GM12874 (cell line): Measurements from ENCODE around the gene VPS26A.

ENCODE experiments used
- TF ChIP-seq, protein P1 (sequence below): IDR thresholded peaks from 2 replicates; pipeline ENCODE4 v1.5.1; 2011; ENCODE audit warnings: low read depth, mild to moderate bottlenecking, control low read depth, low read length, moderate library complexity; ENCODE audit not compliant: insufficient read depth

Gene VPS26A

DNA sequence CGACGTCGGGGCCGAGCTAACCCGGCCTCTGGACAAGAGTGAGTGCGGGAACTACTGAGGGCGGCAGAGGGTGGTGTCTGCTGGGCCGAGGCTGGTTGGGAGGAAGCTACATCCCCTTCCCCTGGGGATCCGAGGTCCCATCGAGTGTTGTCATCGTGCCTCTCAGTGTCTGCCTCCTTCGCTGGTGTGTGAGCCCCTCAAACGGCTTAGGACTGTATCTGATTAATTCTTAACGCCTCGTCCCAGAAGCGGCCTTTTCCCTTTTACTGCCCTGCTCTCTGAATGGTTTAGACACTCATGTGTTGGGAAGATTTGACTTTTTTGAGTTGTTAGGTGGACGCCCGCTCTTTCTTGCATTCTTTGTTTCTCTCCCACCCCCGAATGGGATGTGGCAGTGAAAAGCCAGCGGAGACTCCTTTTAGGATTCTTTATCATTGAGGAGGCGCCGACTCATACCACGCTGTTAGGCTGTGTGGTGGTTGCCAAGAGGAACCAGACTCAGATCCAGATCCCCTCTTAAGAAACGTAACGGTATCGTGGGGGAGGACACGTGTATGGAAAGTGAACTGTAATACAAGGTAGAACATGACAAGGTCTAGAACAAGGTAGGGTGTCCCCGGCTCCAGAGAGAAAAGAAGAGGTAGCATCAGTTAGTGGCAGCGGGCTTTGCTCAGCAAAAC lies 56.7 kb downstream of the VPS26A start:
- TF ChIP-seq, protein P1, sequence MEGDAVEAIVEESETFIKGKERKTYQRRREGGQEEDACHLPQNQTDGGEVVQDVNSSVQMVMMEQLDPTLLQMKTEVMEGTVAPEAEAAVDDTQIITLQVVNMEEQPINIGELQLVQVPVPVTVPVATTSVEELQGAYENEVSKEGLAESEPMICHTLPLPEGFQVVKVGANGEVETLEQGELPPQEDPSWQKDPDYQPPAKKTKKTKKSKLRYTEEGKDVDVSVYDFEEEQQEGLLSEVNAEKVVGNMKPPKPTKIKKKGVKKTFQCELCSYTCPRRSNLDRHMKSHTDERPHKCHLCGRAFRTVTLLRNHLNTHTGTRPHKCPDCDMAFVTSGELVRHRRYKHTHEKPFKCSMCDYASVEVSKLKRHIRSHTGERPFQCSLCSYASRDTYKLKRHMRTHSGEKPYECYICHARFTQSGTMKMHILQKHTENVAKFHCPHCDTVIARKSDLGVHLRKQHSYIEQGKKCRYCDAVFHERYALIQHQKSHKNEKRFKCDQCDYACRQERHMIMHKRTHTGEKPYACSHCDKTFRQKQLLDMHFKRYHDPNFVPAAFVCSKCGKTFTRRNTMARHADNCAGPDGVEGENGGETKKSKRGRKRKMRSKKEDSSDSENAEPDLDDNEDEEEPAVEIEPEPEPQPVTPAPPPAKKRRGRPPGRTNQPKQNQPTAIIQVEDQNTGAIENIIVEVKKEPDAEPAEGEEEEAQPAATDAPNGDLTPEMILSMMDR: no peak

DNA sequence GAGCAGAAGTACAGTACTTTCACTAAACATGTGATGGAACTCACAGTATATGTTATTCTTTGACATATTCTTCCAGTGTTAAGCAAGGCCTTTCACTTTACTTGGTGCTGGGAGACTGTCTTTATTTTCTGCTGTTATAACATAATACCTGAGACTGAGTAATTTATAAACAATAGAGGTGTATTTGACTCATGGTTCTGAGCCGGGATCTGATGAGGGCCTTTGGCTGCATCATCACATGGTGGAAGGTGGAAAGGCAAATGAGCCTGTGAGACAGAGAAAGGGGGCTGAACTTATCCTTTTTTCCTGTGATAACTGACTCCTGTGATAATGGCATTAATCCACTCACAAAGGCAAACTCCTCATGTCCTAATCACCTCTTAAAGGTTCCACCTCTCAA lies 57.5 kb downstream of the VPS26A start:
- TF ChIP-seq, protein P1: no peak

DNA sequence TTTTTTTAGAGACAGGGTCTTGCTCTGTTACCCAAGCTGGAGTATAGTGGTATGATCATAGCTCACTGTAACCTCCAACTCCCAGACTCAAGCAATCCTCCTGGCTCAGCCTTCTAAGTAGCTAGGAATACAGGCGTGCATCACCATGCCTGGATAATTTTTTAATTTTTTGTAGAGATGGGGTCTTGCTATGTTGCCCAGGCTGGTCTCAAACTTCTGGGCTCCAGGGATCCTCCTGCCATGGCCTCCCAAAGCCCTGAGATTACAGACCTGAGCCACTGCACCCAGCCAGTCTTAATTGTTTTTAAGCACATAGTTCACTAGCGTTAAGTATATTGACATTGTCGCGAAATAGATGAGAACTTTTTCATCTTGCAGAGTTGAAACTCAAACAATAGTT lies 58.0 kb downstream of the VPS26A start:
- TF ChIP-seq, protein P1: no peak

DNA sequence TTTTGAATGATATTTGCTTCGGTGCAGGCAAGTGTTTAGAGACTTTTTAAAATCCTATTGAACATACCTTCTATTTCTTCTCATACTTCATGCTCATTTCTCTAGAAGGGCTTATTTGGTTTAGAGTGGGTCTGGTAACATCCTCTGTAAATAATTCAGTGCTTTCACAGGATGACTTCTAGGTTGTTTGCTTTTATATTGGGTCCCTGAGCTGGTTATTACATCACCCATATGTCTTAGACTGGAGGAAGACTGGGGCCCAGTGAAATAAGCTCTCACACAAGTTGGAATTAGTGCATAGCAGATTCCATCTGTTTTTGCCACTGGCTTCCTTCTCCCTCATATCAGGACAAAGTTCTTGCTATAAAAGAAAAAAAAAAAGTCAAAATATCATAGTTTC lies 62.5 kb downstream of the VPS26A start:
- TF ChIP-seq, protein P1: no peak

DNA sequence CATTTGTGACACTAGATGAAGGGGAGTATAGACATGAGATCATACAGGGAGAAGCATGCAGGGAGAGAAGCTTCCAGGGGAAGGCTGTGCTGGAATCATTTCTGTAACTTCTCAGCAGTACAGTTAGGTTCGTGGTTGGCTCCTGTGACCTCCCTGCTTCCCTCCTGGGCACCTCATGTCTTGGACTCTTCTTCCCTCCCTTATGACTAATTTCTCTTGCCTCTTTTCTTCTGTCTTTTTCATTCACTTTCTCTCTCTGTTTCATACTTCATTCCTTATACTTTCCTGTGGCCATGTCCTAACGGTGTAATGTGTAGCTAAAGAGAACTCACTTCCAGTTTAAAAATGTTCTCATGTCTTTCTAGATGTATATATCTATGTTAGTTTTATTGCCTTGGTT lies 77.1 kb downstream of the VPS26A start:
- TF ChIP-seq, protein P1: no peak

DNA sequence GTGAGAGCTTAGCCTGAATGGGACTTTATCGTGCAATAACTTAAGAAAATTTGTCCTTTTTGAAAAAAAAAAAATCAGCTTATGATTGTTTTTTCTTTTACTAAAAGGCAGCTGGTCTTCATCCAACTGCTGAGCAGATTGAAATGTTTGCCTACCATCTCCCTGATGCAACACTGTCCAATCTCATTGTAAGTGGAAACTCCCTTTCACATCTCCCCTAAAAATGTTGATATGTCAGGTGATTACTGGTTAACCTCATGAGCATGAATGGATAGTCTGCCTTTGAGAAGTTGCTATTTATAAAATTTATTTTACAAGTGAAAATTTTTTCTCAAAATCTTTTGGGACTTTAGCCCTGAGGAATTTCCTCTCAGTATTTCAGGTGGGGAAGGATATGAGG lies 78.4 kb downstream of the VPS26A start:
- TF ChIP-seq, protein P1: no peak

DNA sequence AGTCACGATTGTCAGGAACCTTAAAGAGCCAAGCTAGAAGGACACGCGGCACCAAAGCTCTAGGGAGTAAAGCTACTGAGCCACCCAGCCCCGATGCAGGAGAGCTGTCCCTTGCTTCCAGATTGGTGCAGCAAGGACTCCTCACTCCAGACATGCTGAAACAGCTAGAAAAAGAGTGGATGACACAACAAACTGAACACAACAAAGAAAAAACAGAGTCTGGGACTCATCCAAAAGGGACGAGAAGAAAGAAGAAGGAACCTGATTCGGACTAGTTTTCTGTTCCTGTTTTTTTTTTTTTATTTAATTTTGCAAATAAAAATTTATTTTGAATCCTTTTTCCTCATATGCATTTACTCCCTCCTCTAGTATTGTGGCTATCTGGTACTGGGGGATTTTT lies 84.8 kb downstream of the VPS26A start:
- TF ChIP-seq, protein P1: no peak
